ENCODE results near the gene NEK5.

GRCh38 chr13:52141299-52141698 is 12.4 kb upstream of the NEK5 start:
- no peak for TF ChIP-seq CTCF (IDR thresholded peaks at IDR 0.05)
- TF ChIP-seq POLR2A (IDR thresholded peaks at IDR 0.05): no peak
